ENCODE results near the gene DDX5. TPM values are rescaled to one million over a fixed set of nuclear protein-coding genes. Genes with fewer than 3 reads are reported as not detected.
A peak's percentile ranks its signal among the peaks of the same experiment; 100 is the strongest.

The DDX5 gene
- total and polyA plus RNA-seq, 2 of the 13 experiments (the other 11 are each of a cell fraction or from before 2014, with no cell fraction given): 503 to 684 TPM

- TF ChIP-seq, protein P1, sequence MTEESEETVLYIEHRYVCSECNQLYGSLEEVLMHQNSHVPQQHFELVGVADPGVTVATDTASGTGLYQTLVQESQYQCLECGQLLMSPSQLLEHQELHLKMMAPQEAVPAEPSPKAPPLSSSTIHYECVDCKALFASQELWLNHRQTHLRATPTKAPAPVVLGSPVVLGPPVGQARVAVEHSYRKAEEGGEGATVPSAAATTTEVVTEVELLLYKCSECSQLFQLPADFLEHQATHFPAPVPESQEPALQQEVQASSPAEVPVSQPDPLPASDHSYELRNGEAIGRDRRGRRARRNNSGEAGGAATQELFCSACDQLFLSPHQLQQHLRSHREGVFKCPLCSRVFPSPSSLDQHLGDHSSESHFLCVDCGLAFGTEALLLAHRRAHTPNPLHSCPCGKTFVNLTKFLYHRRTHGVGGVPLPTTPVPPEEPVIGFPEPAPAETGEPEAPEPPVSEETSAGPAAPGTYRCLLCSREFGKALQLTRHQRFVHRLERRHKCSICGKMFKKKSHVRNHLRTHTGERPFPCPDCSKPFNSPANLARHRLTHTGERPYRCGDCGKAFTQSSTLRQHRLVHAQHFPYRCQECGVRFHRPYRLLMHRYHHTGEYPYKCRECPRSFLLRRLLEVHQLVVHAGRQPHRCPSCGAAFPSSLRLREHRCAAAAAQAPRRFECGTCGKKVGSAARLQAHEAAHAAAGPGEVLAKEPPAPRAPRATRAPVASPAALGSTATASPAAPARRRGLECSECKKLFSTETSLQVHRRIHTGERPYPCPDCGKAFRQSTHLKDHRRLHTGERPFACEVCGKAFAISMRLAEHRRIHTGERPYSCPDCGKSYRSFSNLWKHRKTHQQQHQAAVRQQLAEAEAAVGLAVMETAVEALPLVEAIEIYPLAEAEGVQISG (CRISPR knock-in tag; IDR thresholded peaks at IDR 0.05): peak; percentile 31; the same call in 1 of the 2 replicates
- TF ChIP-seq, protein P2, sequence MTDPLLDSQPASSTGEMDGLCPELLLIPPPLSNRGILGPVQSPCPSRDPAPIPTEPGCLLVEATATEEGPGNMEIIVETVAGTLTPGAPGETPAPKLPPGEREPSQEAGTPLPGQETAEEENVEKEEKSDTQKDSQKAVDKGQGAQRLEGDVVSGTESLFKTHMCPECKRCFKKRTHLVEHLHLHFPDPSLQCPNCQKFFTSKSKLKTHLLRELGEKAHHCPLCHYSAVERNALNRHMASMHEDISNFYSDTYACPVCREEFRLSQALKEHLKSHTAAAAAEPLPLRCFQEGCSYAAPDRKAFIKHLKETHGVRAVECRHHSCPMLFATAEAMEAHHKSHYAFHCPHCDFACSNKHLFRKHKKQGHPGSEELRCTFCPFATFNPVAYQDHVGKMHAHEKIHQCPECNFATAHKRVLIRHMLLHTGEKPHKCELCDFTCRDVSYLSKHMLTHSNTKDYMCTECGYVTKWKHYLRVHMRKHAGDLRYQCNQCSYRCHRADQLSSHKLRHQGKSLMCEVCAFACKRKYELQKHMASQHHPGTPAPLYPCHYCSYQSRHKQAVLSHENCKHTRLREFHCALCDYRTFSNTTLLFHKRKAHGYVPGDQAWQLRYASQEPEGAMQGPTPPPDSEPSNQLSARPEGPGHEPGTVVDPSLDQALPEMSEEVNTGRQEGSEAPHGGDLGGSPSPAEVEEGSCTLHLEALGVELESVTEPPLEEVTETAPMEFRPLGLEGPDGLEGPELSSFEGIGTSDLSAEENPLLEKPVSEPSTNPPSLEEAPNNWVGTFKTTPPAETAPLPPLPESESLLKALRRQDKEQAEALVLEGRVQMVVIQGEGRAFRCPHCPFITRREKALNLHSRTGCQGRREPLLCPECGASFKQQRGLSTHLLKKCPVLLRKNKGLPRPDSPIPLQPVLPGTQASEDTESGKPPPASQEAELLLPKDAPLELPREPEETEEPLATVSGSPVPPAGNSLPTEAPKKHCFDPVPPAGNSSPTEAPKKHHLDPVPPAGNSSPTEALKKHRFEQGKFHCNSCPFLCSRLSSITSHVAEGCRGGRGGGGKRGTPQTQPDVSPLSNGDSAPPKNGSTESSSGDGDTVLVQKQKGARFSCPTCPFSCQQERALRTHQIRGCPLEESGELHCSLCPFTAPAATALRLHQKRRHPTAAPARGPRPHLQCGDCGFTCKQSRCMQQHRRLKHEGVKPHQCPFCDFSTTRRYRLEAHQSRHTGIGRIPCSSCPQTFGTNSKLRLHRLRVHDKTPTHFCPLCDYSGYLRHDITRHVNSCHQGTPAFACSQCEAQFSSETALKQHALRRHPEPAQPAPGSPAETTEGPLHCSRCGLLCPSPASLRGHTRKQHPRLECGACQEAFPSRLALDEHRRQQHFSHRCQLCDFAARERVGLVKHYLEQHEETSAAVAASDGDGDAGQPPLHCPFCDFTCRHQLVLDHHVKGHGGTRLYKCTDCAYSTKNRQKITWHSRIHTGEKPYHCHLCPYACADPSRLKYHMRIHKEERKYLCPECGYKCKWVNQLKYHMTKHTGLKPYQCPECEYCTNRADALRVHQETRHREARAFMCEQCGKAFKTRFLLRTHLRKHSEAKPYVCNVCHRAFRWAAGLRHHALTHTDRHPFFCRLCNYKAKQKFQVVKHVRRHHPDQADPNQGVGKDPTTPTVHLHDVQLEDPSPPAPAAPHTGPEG (CRISPR knock-in tag; IDR thresholded peaks at IDR 0.05): peak; percentile 88
- TF ChIP-seq KMT2A (CRISPR knock-in tag; IDR thresholded peaks at IDR 0.05) (0 out of 2 replicates have a peak, but pooled peaks have one; percentile 57), HCFC1 (IDR thresholded peaks at IDR 0.05; ENCODE audit: low read depth, low read length) (0 out of 2 replicates have a peak, but pooled peaks have one; percentile 26), EEA1 (CRISPR knock-in tag; IDR thresholded peaks at IDR 0.05; ENCODE audit: borderline replicate concordance) (no peak), NCOA1 (CRISPR knock-in tag; IDR thresholded peaks at IDR 0.05) (no peak), SALL2 (CRISPR knock-in tag; IDR thresholded peaks at IDR 0.05) (no peak), RBFOX2 (IDR thresholded peaks at IDR 0.05; ENCODE audit: low read depth, low read length) (peak; percentile 66; the same call in 1 of the 2 replicates), ZBTB46 (CRISPR knock-in tag; IDR thresholded peaks at IDR 0.05; ENCODE audit: borderline replicate concordance) (no peak), FOXO1 (CRISPR knock-in tag; IDR thresholded peaks at IDR 0.05) (no peak), SP1 (IDR thresholded peaks at IDR 0.05) (no peak), SP1 (CRISPR knock-in tag; IDR thresholded peaks at IDR 0.05) (no peak; the same call in 1 of the 2 replicates), ZBTB1 (CRISPR knock-in tag; IDR thresholded peaks at IDR 0.05; ENCODE audit: borderline replicate concordance) (no peak), ZNF747 (CRISPR knock-in tag; IDR thresholded peaks at IDR 0.05; ENCODE audit: borderline replicate concordance) (peak; percentile 84), ZBTB34 (CRISPR knock-in tag; IDR thresholded peaks at IDR 0.05) (no peak), KLF6 (CRISPR knock-in tag; IDR thresholded peaks at IDR 0.05) (no peak; the same call in none of the 2 replicates), REL (CRISPR knock-in tag; conservative IDR thresholded peaks at IDR 0.05) (0 out of 2 replicates have a peak, but pooled peaks have one; percentile 17)
These were observed 519 bp downstream of the DDX5 start (continued) for GRCh38 chr17:64505340-64506200.

All from HepG2 (cell line).